Activated CD4-positive, alpha-beta memory T cell treated with anti-CD3 and anti-CD28 coated beads for 36 hours (primary cell): ENCODE measurements around the gene GALNT15. TPM values are rescaled to one million over a fixed set of nuclear protein-coding genes. Genes with fewer than 3 reads are reported as not detected.

Source experiments
- CTCF ChIA-PET: fragments of 350-600 bp; sonication (Branson Sonifier 250); formaldehyde crosslinking; loops from one replicate; lab custom pipeline; 2021; ENCODE audit warnings: antibody characterized with exemption, inconsistent platforms; lab: Charles Lee
- POLR2A ChIA-PET: fragments of 350-600 bp; sonication (Branson Sonifier 250); formaldehyde crosslinking; loops from one replicate; lab custom pipeline; 2021; ENCODE audit warnings: antibody characterized with exemption; lab: Charles Lee
- DNase-seq: peaks from one replicate; pipeline ENCODE4 v3.0.0-alpha.2; 2020
- H3K27ac Mint-ChIP-seq: one replicate; pipeline ENCODE4 v1.8.0; 2021; ENCODE audit warnings: mixed read lengths
- H3K27me3 Mint-ChIP-seq: one replicate; pipeline ENCODE4 v1.8.0; 2021; ENCODE audit warnings: mixed read lengths
- H3K36me3 Mint-ChIP-seq: one replicate; pipeline ENCODE4 v1.8.0; 2021; ENCODE audit warnings: mixed read lengths
- H3K4me1 Mint-ChIP-seq: one replicate; pipeline ENCODE4 v1.8.0; 2021; ENCODE audit warnings: low read depth, mixed read lengths
- H3K4me3 Mint-ChIP-seq: one replicate; pipeline ENCODE4 v1.8.0; 2021; ENCODE audit warnings: mild to moderate bottlenecking, mixed read lengths
- H3K9me3 Mint-ChIP-seq: one replicate; pipeline ENCODE4 v1.8.0; 2021; ENCODE audit warnings: mixed read lengths
- intact Hi-C: fragments of 100-400 bp; cut with micrococcal nuclease; formaldehyde crosslinking; loops from one replicate; pipeline ENCODE4 v1.15.1; 2023
- total RNA-seq, 2 experiments: library from RNA; stranded (reverse); gene quantifications; one replicate each; pipeline ENCODE4 v1.2.3, GENCODE V29; 2021

Gene GALNT15
- total RNA-seq, result not detected

- no peak for DNase-seq
- Mint-ChIP-seq H3K27me3 (peaks cover 13% of the 10 kb centered on the region), H3K36me3 (no peaks in the 10 kb centered on the region), H3K4me3 (no peak within 1 kb of the TSS), H3K27ac (no peak within 1 kb of the TSS), H3K4me1 (peaks cover 3% of the 10 kb centered on the region), H3K9me3 (no peaks in the 10 kb centered on the region)
- intact Hi-C loops, result no loop called here
- CTCF ChIA-PET, result interaction anchor here (0.8 to 1.8 kb wide), 6 partner anchors 9 to 972 kb away, joined by 3 to 6 read pairs (median 3); no protein-coding TSS in a partner anchor
- POLR2A ChIA-PET, result no interaction called here
Measured at GRCh38 chr3:16174389-16174788, at the start of gene GALNT15. TSS of gene GALNT15 (plus strand) at chr3:16174680. CDS start at chr3:16175152, 472 bp downstream.

DNA sequence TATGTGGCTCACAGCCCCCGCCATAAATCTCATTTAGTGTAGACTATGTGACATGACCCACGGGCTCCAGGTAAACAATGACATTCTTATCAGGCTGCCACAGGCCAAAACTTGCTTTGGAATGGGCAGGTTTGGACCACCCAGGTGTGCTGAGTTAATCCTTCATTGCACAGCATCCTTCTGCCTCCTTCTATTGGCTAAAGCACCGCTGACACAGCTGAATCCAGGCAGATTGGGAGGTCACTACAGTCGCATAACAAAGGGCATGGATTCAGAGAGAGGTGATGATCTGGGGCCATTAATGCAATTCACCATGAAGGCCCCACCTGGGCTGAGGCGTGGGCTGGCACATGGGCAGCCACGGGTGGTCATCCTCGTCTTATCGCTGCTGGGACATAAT lies 47.8 kb upstream of the GALNT15 start:
- Mint-ChIP-seq H3K27me3 (no peaks in the 10 kb centered on the region), H3K9me3 (no peaks in the 10 kb centered on the region), H3K27ac (no peak overlapping the region), H3K4me3 (no peak overlapping the region), H3K36me3 (no peaks in the 10 kb centered on the region), H3K4me1 (no peaks in the 10 kb centered on the region)
- ChIA-PET POLR2A (no interaction called here), CTCF (no interaction called here)
- intact Hi-C loops, result no loop called here
- no peak for DNase-seq

GRCh38 chr3:16127249-16127648 lies 47.2 kb upstream of the GALNT15 start:
- H3K27ac Mint-ChIP-seq, result no peak overlapping the region
- H3K4me1 Mint-ChIP-seq, result no peaks in the 10 kb centered on the region
- intact Hi-C loops, result no loop called here
- no peaks in the 10 kb centered on the region for H3K9me3 Mint-ChIP-seq
- no peaks in the 10 kb centered on the region for H3K27me3 Mint-ChIP-seq
- POLR2A ChIA-PET, result no interaction called here
- H3K4me3 Mint-ChIP-seq, result no peak overlapping the region
- H3K36me3 Mint-ChIP-seq, result no peaks in the 10 kb centered on the region
- CTCF ChIA-PET, result no interaction called here
- no peak for DNase-seq

DNA sequence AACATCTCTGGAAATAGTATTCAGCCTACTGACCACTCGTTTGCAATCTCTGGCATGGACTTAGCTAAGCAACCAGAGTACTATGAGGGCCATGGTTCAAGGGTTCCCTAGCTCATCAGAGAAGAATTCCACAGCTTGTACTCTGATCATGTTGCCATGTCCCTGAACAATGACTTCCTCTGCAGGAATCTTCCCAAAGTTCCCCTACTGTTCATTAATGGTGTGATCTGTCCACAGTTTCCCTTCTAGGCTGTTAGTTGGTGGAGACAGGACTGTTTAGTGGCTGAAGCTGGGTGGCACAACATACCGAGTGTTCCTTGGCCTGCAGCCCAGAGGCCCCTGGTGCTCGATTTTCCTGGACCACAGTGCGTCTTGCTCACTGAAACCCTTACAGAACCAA lies 44.4 kb upstream of the GALNT15 start:
- intact Hi-C loops, result no loop called here
- H3K4me3 Mint-ChIP-seq, result no peak overlapping the region
- no peaks in the 10 kb centered on the region for H3K27me3 Mint-ChIP-seq
- ChIA-PET CTCF (interaction anchor here (1.0 to 1.2 kb wide), 2 partner anchors 19 to 48 kb away, joined by 3 read pairs; no protein-coding TSS in a partner anchor), POLR2A (no interaction called here)
- no peak for DNase-seq
- H3K27ac Mint-ChIP-seq, result no peak overlapping the region
- no peaks in the 10 kb centered on the region for H3K9me3 Mint-ChIP-seq
- no peaks in the 10 kb centered on the region for H3K36me3 Mint-ChIP-seq
- no peaks in the 10 kb centered on the region for H3K4me1 Mint-ChIP-seq

- Mint-ChIP-seq H3K27me3 (no peaks in the 10 kb centered on the region), H3K4me1 (no peaks in the 10 kb centered on the region), H3K27ac (no peak overlapping the region), H3K36me3 (no peaks in the 10 kb centered on the region), H3K4me3 (no peak overlapping the region), H3K9me3 (peaks cover 3% of the 10 kb centered on the region)
- CTCF ChIA-PET, result no interaction called here
- intact Hi-C loops, result no loop called here
- POLR2A ChIA-PET, result no interaction called here
- no peak for DNase-seq
Measured at GRCh38 chr3:16132190-16132589, 42.3 kb upstream of the GALNT15 start.

GRCh38 chr3:16132928-16133327 lies 41.6 kb upstream of the GALNT15 start:
- H3K9me3 Mint-ChIP-seq, result peaks cover 6% of the 10 kb centered on the region
- H3K4me3 Mint-ChIP-seq, result no peak overlapping the region
- H3K27me3 Mint-ChIP-seq, result no peaks in the 10 kb centered on the region
- DNase-seq, result no peak
- no peaks in the 10 kb centered on the region for H3K36me3 Mint-ChIP-seq
- H3K27ac Mint-ChIP-seq, result no peak overlapping the region
- POLR2A ChIA-PET, result no interaction called here
- intact Hi-C loops, result no loop called here
- CTCF ChIA-PET, result no interaction called here
- no peaks in the 10 kb centered on the region for H3K4me1 Mint-ChIP-seq

DNA sequence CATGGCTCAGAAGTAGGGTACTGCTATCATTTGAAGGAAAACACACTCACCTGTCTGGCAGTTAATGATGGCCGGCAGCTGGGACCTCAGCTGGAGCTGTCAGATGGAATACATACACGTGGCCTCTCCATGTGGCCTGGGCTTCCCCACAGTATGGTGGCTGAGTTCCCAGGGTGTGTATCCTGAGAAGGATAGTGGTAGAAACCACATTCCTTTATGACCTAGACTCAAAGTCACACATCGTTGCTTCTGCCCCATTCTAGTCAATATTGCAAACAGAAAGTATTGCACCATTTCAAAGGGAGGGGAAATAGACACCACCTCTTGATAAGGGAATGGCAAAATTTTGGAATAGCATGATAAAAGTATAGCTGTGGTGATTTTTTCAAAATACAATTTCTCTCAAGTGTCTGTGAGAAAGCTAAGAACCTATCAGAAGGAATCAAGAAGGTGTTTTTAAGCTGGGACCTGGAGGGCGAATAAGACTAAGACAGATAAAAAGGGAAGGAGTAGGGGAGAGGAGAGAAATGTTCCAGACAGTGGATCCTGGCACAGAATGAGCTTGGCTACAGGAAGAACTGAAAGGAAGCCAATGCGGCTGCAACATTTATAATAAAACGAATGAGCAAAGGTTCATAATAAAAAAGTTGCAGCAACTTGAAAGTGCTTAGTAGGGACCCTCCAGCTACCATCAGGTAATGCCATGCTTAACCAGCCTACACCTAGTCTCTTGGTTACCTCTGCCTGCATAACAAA lies 40.1 kb upstream of the GALNT15 start:
- DNase-seq, result no peak
- Mint-ChIP-seq H3K4me3 (no peak overlapping the region), H3K36me3 (no peaks in the 10 kb centered on the region), H3K4me1 (no peaks in the 10 kb centered on the region), H3K27ac (no peak overlapping the region), H3K27me3 (no peaks in the 10 kb centered on the region), H3K9me3 (peaks cover 6% of the 10 kb centered on the region)
- intact Hi-C loops, result no loop called here
- ChIA-PET CTCF (no interaction called here), POLR2A (no interaction called here)

DNA sequence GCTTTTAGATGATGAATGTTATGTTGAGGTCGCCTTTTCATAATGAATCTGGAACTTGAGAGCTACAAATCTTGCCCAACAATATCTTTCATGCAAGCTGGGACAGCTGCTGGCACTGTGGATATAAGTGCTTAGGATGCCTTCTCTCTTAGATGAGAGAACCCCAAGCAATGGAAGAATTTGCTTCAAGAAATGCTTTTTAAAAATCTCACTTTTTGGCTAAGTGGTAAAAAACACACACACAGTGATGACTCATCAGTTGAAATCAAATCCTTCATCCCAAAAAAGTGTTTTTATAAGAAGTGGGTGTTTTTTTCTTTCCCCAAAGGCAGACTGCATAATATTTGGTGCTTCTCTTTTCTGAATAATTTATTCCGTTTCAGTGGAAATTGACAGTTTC lies 38.4 kb upstream of the GALNT15 start:
- H3K27me3 Mint-ChIP-seq, result no peaks in the 10 kb centered on the region
- ChIA-PET CTCF (no interaction called here), POLR2A (no interaction called here)
- DNase-seq, result no peak
- H3K9me3 Mint-ChIP-seq, result peaks cover 6% of the 10 kb centered on the region
- H3K4me3 Mint-ChIP-seq, result no peak overlapping the region
- intact Hi-C loops, result no loop called here
- no peaks in the 10 kb centered on the region for H3K36me3 Mint-ChIP-seq
- H3K4me1 Mint-ChIP-seq, result no peaks in the 10 kb centered on the region
- no peak overlapping the region for H3K27ac Mint-ChIP-seq

GRCh38 chr3:16137044-16137443 lies 37.4 kb upstream of the GALNT15 start:
- ChIA-PET CTCF (no interaction called here), POLR2A (no interaction called here)
- Mint-ChIP-seq H3K27ac (no peak overlapping the region), H3K36me3 (no peaks in the 10 kb centered on the region), H3K27me3 (no peaks in the 10 kb centered on the region), H3K4me1 (no peaks in the 10 kb centered on the region), H3K9me3 (peaks cover 6% of the 10 kb centered on the region), H3K4me3 (no peak overlapping the region)
- intact Hi-C loops, result no loop called here
- no peak for DNase-seq

DNA sequence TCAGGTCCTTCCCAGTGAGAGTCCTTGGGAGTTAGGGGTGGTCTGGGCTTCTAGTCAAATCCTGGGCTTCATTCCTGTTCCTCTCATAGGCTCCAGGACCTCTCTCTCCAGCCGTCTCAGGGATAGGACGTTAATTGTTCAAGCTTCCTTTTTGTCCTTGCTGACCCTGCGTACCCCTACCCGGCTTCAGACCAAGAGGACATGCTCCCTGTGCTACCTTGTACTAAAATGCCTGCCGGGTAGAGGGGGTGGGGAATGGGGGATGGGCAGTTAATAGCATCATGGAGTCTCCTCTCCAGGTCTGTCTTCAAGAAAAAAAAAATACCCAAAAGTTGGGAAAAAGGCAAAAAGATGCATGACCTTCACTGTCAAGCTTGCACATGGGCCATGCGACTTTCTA lies 36.5 kb upstream of the GALNT15 start:
- Mint-ChIP-seq H3K27me3 (no peaks in the 10 kb centered on the region), H3K27ac (no peak overlapping the region), H3K36me3 (no peaks in the 10 kb centered on the region), H3K4me3 (no peak overlapping the region), H3K9me3 (peaks cover 8% of the 10 kb centered on the region), H3K4me1 (no peaks in the 10 kb centered on the region)
- POLR2A ChIA-PET, result no interaction called here
- CTCF ChIA-PET, result no interaction called here
- intact Hi-C loops, result no loop called here
- DNase-seq, result no peak

DNA sequence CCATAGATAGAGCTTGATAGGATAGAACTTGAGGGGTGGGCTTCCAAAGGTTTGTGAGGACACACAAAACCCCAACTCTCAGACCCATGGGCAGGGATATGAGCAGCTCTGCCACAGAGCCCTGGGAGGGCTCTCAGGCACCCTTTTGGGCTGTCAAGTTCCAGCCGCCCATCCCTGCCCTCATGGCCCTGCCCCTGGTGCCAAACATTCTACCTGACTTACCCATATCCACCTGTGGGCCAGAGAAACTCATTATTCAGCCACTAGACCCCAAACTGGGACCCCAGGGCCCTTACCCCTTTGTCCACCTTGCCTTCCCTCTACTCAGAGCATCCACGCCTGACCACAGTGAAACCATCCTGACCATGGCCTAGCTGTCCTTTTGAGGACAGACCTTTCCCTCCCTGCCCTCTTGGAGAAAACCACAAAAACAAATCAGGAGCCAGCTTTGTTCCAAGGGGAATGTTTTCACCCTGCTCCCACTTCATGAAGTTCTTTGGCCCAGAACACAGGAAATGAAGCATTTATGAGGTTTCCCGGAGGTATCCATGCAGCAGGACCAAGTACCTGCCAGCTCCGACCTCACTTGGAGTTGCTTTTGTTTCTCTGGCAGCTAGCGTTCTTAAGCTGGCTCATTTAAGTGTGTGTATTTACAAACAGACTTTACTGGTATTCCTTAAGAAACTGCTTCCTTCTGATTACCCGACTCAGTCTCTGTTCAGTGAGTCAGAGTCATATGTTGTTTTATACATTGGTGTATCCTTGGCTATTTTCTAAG lies 34.2 kb upstream of the GALNT15 start:
- Mint-ChIP-seq H3K27me3 (no peaks in the 10 kb centered on the region), H3K4me3 (no peak overlapping the region), H3K27ac (no peak overlapping the region), H3K36me3 (no peaks in the 10 kb centered on the region), H3K4me1 (no peaks in the 10 kb centered on the region), H3K9me3 (peaks cover 19% of the 10 kb centered on the region)
- ChIA-PET CTCF (interaction anchor here (1.4 kb wide), 1 partner anchor 94 kb away, joined by 3 read pairs; no protein-coding TSS in a partner anchor), POLR2A (no interaction called here)
- intact Hi-C loops, result no loop called here
- DNase-seq, result no peak

- POLR2A ChIA-PET, result no interaction called here
- intact Hi-C loops, result no loop called here
- no peaks in the 10 kb centered on the region for H3K27me3 Mint-ChIP-seq
- no peak overlapping the region for H3K4me3 Mint-ChIP-seq
- H3K27ac Mint-ChIP-seq, result no peak overlapping the region
- no peaks in the 10 kb centered on the region for H3K4me1 Mint-ChIP-seq
- H3K36me3 Mint-ChIP-seq, result no peaks in the 10 kb centered on the region
- H3K9me3 Mint-ChIP-seq, result peaks cover 19% of the 10 kb centered on the region
- CTCF ChIA-PET, result interaction anchor here (1.2 to 1.4 kb wide), 2 partner anchors 92 to 94 kb away, joined by 3 read pairs; no protein-coding TSS in a partner anchor
- no peak for DNase-seq
Measured at GRCh38 chr3:16140894-16141285, 33.6 kb upstream of the GALNT15 start.
